ENCODE measurements around the gene KLRB1.

- TF ChIP-seq, protein P1, sequence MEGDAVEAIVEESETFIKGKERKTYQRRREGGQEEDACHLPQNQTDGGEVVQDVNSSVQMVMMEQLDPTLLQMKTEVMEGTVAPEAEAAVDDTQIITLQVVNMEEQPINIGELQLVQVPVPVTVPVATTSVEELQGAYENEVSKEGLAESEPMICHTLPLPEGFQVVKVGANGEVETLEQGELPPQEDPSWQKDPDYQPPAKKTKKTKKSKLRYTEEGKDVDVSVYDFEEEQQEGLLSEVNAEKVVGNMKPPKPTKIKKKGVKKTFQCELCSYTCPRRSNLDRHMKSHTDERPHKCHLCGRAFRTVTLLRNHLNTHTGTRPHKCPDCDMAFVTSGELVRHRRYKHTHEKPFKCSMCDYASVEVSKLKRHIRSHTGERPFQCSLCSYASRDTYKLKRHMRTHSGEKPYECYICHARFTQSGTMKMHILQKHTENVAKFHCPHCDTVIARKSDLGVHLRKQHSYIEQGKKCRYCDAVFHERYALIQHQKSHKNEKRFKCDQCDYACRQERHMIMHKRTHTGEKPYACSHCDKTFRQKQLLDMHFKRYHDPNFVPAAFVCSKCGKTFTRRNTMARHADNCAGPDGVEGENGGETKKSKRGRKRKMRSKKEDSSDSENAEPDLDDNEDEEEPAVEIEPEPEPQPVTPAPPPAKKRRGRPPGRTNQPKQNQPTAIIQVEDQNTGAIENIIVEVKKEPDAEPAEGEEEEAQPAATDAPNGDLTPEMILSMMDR (IDR thresholded peaks at IDR 0.05): no peak
- TF ChIP-seq POLR2A (IDR thresholded peaks at IDR 0.05): no peak
Observed at GRCh38 chr12:9615420-9616136, 7.9 kb upstream of the KLRB1 start.
